Measurements from ENCODE around the gene ICE2. TPM values are rescaled to one million over a fixed set of nuclear protein-coding genes. Genes with fewer than 3 reads are reported as not detected.
"Not testable (repeated sequence)": the region's sequence is repeated elsewhere in the genome, so short reads cannot be mapped to it uniquely, and the experiment has no call there.

Gene ICE2
- total RNA-seq, 1 donor from 2014 or later: 41.8 TPM

DNA sequence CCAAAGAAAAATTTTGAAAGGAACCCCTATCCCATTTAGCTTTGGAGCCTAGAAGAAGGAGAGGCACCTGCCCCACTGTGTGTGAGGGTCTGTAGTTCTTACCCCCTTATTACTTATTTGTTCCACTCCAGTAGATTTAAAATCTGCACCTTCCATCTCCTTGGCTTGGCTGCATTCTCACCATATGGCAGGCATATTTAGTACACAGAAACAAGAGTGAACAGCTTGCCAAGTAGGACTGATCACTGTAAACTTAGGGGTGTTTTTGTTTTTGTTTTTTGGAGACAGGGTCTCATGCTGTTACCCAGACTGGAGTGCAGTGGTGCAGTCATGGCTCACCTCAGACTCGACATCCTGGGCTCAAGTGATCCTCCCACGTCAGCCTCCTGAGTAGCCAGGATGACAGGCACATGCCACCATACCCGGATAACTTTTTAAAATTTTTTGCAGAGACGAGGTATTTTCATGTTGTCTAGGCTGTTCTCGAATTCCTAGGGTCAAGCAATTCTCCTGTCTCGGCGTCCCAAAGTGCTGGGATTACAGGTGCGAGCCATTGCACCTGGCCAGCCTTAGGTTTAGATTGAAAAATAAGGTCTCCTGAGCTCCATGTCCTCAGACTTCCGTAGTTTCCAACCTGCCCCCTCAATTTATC is 67.0 kb downstream of the ICE2 start:
- DNase-seq (ENCODE audit: extremely low read depth, low read depth, low spot score): no peak

DNA sequence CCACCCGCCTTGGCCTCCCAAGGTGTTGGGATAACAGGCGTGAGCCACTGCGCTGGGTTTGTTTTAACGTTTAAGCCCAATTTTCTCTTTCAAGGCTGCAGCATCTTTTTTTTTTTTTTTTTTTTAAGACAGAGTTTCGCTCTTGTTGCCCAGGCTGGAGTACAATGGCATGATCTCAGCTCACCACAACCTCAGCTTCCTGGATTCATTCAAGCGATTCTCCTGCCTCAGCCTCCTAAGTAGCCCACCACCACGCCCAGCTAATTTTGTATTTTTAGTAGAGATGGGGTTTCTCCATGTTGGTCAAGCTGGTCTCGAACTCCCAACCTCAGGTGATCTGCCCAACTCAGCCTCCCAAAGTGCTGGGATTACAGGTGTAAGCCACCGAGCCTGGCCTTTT is 68.6 kb downstream of the ICE2 start:
- DNase-seq (ENCODE audit: extremely low read depth, low read depth, low spot score): not testable (repeated sequence)

DNA sequence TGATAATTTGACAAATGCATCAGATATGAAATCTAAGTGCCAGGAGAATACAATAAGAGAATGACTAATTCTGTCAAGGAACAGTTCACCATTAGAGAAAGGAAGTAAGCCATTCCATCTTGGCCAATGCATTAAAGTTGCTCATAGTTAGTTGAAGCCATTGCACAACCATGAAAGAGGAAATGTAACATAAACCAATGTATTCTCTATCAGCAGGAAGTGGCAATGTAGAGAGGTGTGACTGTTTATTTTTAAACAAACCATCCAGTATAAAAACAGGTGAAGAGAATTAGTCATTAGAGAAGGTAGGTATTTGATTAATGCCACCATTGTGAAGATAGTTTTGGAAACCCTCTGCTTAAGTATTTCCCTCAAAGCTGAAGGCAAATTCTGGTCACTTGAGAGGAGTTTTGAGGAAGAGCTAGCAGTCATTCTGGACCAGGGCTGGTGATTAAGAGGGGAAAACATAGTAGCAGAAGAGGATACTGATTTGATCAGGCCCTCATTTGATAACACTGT is 70.4 kb downstream of the ICE2 start:
- DNase-seq (ENCODE audit: extremely low read depth, low read depth, low spot score): no peak

DNA sequence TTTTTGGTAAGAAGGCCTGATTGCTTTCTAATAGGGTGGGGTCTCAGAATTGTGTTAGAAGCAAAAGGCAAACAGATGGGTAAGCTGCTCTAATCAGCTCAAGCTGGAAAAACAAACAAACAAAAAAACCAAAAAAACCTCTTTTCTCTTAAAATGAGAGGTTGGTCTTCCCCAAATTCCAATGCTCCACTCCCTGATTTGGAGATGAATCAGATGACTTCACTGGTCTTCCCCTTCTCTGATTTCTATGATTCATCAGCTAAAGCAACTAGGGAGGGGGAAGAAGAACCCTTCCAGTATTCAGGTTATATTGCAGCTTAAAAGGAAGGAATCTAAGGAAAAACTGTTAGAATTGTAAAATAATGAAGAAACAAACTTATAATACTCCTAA is 71.5 kb downstream of the ICE2 start:
- DNase-seq (ENCODE audit: extremely low read depth, low read depth, low spot score): no peak

GRCh38 chr15:60406513-60407414 is 72.2 kb downstream of the ICE2 start:
- no peak for DNase-seq (ENCODE audit: extremely low read depth, low read depth, low spot score)

DNA sequence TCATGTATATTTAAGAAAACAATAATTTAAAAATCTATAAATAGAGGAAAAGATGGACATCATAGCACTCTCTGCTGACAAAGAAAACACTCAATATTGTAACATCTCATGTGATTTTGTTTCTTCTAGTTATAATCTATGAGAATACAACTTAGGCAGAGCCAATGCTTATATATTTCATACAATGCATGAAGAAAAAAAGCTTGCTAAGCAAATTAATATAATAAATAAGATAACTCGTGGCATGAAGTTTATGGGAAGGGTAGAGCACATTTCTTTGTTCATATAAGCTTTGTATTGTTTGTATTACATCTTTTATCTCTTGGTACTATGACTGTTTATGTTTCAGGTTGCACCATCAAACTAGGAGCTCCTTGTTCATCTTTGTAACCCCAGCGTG is 73.5 kb downstream of the ICE2 start:
- no peak for DNase-seq (ENCODE audit: extremely low read depth, low read depth, low spot score)

DNA sequence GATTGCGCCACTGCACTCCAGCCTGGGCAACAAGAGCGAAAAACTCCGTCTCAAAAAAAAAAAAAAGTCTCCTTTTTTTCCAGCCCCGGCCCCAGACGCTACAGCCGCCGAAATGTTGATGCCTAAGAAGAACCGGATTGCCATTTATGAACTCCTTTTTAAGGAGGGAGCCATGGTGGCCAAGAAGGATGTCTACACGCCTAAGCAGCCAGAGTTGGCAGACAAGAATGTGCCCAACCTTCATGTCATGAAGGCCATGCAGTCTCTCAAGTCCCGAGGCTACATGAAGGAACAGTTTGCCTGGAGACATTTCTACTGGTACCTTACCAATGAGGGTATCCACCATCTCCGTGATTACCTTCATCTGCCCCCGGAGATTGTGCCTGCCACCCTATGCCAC is 74.6 kb downstream of the ICE2 start:
- DNase-seq (ENCODE audit: extremely low read depth, low read depth, low spot score): not testable (repeated sequence)

GRCh38 chr15:60400944-60401343 is 78.0 kb downstream of the ICE2 start:
- DNase-seq (ENCODE audit: extremely low read depth, low read depth, low spot score): no peak

DNA sequence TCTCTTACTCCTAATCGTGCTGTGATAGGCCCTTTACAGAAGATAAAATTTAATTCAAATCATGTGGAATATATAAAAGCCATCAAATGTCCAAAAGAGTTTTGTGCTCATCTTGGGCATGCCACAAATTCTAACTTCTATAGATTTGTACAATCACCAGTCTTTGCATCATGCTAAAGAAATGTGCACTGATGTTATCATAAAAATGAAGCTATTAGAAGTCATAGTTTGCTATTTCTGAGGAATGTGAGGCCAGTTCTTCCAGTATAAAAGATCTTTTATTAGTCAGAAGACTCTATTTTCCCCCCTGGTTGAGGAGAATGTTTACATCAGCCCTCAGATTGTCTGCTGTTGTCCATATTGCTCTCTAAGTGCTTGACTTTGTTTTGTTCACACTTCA is 79.0 kb downstream of the ICE2 start:
- DNase-seq (ENCODE audit: extremely low read depth, low read depth, low spot score): no peak

- no peak for DNase-seq (ENCODE audit: extremely low read depth, low read depth, low spot score)
These were observed 79.6 kb downstream of the ICE2 start for GRCh38 chr15:60399246-60399915.

GRCh38 chr15:60397772-60398445 is 81.0 kb downstream of the ICE2 start, which contains the start of gene ANXA2:
ANXA2 (minus strand) TSS chr15:60397986; CDS start chr15:60386075, 11,911 bp downstream.
- DNase-seq (ENCODE audit: extremely low read depth, low read depth, low spot score): no peak

- no peak for DNase-seq (ENCODE audit: extremely low read depth, low read depth, low spot score)
These were observed 81.8 kb downstream of the ICE2 start for GRCh38 chr15:60396958-60397771.

DNA sequence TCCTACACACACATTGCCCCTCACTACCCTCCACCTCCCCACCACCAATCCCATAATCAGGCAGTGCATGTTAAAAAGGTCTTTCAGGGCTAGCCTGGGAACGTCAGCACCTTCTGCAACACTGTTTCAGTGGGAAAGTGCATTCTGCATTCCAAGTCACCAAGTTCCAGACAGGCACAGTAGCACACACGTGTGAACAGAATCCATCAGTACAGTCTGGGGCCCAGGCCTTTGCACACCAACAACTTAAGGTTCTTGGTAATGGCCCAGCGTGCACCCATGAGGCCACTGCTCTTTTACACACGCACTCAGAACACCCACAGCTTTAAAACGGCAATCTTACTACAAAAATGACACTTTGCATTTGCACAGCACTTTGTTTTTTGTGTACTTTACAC is 82.4 kb downstream of the ICE2 start:
- no peak for DNase-seq (ENCODE audit: extremely low read depth, low read depth, low spot score)

DNA sequence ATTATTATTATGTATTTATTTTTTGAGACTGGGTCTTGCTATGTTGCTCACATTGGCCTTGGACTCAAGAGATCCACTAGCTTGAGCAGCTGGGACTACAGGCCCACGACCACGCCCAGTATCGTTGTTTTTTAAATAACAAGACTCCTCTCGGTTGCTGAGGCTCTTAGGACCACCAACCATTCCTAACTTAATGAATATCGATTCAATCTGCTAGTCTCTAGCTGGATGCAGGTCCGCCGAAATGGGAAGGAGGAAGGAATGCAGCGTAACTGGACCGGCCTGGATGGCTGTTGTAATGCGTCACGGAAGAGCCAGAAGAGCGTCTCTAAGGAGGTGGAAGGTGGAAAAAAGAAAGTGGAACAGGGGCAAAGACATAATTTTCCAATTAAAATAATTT is 82.8 kb downstream of the ICE2 start:
- no peak for DNase-seq (ENCODE audit: extremely low read depth, low read depth, low spot score)

GRCh38 chr15:60395276-60396011 is 83.5 kb downstream of the ICE2 start:
- DNase-seq (ENCODE audit: extremely low read depth, low read depth, low spot score): no peak

GRCh38 chr15:60394689-60395097 is 84.2 kb downstream of the ICE2 start:
- DNase-seq (ENCODE audit: extremely low read depth, low read depth, low spot score): no peak

DNA sequence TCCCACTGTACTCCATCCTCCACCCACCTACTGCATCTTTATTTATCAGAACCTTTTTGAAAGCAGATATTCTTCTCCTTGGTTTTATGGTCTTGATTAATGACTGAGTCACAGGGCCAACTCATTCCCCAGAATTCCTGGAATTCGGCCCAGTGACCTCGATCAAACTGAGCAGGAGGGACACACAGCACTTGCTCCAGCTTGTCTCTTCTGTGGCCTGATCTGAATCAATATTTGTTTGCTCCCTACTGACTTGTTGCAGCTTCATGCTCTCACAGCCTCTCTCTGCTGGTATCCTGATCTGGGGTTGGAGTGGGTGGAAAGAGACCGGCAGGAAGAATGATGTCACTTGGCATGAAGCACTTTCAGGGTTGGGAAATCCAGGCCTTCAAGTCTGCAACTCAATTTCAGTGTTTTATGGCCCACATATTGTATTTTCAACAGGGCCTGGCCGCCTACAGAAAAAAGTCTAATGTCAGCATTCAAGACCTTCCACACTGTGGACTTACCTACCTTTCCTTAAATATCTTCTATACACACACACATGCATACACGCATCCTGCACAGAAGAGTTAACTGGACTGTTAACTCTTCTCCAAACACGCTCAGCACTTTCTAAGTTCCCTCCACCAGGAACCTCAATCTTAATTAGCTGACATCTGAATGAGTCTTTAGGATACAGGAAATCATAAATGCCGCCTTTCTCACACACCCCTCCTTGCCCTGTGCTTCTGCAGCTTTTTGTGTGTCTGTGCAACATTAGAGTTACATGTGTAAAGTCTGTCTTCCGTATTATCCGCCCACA is 85.8 kb downstream of the ICE2 start:
- DNase-seq (ENCODE audit: extremely low read depth, low read depth, low spot score): no peak

DNA sequence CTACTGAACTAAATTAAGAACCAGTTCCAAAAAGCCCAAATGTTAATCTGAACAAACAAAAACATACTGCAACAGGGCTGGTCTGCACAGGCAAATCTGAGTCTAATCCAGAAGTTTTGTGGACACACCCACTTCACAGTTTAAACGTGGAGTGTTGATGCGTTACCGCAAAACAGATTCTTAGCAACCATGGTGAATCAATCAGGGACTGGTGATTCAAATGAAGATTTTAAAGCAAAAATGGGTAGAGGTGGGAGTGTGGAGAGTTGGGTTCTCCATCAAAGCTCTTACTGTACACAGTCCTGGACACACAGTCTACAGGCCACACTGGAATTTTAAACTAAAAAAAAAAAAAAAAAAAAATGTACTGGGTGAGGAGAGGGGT is 86.3 kb downstream of the ICE2 start:
- DNase-seq (ENCODE audit: extremely low read depth, low read depth, low spot score): no peak
